Fibroblast of skin of left biceps (primary cell): Measurements from ENCODE around the gene NLN.
"Not testable (repeated sequence)": the region's sequence is repeated elsewhere in the genome, so short reads cannot be mapped to it uniquely, and the experiment has no call there.

ENCODE experiments used
- DNase-seq, 2 experiments: peaks; one replicate each; pipeline ENCODE4 v3.0.0-alpha.2; 2013; ENCODE audit warnings: low read depth in 2 of 2

Gene NLN

DNA sequence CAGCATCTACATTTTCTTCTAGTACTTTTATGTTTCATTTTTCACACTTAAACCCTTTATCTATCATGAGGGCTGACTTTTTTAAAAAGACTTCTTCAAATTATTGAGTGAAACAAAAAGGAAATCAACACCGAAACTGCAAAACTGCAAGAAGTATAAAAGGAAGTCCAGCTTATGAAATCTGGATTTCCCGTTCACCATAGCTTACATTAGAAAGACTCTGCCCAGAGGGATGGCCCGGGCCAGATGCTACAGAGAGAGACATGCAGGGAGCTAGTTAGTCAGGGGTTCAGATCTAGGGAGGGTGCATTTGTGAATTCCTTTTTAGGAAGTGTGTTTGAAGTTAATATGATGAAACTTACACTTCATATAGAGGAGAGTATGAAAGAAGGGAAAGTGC is 10.0 kb downstream of the NLN start:
- not testable (repeated sequence) for DNase-seq

DNA sequence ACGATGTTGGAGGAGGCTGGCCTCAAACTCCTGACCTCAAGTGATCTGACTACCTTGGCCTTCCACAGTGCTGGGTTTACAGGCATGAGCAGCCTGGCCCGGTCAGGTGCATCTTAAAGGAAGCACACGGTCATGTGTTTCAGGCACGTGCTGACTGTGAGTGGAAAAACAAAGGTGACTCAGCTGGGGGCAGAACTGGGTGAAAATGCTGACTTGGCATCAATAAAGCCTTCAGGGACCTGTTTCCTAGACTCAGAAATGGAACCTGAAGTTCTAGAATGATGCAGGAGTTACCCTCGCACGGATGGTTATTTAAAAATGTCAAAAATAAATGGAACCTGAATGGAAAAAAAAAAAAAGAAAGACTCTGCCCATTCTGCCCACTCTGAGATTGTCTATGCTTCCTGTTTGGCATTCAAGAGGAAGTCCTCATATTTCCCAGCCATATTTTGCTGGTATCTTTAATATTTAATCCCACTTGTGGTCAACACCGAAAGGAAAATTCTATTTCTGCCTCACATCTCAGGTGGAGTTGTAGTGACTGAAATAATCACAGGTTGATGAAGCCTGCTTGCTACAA is 12.3 kb downstream of the NLN start:
- not testable (repeated sequence) for DNase-seq

DNA sequence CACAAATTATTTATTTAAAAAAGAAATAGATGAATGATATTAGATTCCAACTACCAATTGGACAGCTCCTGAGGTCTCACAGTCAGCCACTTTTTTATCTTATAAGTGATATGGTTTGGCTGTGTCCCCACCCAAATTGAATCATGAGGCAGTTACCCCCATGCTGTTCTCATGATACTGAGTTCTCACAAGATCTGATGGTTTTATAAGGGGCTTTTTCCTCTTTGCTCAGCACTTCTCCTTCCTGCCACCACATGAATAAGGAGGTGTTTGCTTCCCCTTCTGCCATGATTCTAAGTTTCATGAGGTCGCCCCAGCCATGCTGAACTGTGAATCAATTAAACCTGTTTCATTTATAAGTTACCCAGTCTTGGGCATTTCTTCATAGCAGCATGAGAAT is 12.9 kb downstream of the NLN start:
- DNase-seq, result no peak

DNA sequence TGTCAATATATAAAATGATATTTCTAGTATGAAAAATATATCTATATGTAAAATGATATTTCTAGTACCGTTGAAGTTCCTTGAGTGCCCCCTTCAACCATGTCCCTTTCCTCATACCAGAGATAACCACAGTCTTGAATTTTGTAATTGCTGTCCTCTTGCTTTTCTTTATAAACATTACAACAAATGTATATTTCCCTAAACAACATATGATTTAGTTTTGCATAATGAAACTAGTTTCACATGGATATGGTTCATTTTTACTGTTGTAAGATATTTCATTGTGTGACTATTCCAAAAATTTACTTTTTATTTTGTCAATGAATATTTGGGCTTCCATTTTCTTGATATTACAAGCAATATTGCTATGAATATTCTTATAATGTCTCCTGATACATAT is 14.0 kb downstream of the NLN start:
- no peak for DNase-seq

DNA sequence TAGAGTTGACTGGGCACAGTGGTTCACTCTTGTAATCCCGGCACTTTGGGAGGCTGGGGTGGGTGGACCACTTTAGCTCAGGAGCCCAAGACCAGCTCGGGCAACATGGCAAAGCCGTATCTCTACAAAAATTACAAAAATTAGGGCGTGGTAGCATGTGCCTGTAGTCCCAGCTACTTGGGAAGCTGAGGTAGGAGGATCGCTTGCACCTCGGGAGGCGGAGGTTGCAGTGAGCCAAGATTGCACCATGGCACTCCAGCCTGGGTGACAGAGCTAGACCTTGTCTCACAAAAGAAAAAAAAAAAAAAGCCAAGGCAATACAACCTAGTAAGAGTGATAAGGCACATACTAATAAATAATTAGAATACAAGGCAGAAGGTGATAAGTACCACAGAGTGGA is 15.8 kb downstream of the NLN start:
- no peak for DNase-seq

DNA sequence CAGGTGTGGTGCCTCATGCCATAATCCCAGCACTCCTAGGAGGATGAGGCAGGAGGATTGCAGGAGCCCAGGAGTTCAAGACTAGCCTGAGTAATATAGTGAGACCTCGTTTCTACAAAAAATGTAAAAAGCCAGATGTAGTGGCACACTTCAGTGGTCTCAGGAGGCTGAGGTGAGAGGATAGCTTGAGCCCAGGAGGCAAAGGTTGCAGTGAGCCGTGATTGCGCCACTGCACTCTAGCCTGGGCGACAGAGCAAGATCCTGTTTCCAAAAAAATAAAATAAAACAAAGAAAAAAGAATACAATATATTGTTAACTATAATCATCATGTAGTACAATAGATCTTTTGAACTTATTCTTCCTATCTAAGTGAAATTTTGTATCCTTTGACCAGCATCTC is 16.3 kb downstream of the NLN start:
- no peak for DNase-seq

DNA sequence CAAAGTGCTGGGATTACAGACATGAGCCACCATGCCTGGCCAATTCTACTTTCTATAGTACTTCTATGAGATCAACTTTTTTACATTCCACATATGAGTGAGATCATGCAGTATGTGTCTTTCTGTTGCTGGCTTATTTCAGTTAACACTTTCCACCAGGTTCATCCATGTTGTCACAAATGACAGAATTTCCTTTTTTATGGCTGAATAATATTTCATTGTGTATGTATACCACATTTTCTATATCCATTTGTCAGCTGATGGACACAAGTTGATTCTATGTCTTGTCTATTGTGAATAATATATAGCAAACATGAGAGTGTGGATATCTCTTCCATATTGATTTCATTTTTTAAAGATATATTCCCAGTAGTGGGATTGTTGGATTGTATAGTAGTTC is 17.2 kb downstream of the NLN start:
- no peak for DNase-seq

DNA sequence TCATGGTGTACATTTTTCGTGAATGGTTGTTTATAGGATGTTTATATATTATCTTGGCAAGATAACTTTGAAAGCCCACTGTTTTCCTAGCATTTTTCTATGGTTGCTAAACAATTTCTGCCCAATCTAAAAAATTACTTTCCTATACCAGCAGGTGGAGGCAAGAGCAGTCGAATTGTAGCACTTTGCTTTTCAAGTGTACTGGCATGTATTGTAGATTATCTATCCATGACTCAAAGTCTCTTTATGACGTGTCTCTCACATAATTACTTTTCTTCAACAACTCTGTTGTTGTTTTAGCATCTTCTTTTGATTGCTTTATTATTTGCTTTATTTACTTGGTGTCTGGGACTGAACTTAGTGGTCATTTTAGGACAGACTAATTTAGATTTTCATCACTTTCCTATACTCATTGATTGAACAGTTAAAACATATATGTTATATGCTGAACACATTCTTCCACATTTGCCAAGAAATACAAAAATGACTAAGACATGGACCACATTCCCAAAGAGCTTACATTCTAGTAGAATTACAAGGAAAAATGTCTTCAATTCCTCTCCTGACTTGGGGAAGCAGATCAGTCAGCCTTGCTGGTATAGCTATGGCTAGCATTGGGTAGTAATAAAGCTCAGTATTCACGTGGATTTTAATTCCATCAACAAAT is 20.7 kb downstream of the NLN start:
- peak; percentile 79 to 80 for DNase-seq

DNA sequence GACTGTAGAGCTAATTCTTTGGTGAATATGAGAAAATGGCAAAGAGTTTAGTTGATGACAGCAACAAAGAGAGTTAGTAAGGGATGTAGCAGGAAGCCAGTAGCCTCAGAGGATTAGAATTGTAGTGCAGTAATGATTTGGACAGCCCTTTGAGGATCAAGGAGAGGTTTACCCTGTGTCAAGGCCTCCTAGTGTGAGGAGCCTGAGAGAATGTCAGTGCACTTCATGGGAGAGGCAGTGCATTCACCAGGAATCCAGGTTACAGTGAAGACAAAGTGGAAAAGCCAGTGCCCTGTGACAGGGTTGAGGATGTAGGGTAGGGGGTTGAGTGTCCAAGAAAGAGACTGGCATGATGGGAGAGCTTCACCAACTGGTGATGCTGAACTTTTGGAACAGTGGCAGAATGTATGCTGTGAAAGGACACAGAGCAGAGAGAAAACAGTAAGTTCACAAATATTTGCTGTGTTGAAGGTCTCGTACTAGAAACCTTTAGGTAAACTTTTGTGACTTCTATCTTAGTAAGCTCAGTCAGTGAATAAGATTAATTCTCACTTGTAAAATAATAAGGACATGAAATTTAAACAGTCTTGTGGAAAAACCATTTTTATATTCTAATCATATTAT is 27.3 kb downstream of the NLN start:
- DNase-seq, result no peak

DNA sequence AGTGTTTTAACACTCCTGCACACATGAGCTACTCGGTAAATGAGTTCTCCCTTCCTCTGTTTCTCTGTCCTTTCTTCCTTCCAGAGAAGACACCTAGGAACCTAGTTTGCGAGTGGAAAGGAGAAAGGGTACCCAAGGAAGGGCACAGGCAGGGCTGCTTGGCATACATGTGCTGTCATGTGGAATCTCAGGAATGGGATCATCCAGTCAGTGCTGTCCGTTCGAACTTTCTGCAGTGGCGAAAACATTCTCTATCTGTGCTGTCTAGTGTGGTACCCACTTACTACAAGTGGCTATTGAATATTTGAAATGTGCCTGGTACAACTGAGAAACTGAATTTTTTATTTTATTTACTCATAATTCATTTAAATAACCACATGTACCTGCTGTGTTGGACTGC is 28.0 kb downstream of the NLN start:
- no peak for DNase-seq

DNA sequence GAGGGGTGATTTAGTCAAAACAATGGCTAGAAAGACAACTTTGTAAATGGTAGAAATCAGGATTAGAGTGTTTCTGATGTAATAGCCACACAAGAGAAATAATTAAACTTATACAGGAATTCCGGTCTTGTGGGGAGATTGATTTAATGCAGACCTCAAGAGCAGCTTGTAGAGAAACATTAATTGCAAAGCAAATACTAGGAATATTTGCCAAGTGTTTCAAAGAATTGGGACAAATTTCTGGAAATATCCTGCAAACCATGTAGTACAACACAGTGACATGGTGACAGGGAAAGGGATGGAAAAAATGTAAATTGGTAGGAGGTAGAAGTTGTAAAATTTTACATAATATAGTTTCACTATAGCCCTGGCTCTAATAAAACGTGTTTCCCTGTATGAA is 28.9 kb downstream of the NLN start:
- DNase-seq, result no peak

DNA sequence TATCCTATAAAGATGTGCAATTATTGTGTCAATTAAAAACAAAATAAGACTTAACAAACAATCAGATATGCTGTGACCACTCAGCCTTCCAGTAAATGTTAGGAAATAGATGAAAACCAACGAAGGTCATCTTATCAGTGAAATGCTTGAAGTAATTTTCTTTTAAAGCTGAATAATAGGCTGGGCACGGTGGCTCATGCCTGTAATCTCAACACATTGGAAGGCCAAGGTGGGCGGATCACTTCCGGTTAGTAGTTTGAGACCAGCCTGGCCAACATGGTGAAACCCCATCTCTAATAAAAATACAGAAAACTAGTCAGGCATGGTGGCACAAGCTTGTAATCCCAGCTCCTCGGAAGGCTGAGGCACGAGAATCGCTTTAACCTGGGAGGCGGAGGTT is 31.2 kb downstream of the NLN start:
- no peak for DNase-seq

DNA sequence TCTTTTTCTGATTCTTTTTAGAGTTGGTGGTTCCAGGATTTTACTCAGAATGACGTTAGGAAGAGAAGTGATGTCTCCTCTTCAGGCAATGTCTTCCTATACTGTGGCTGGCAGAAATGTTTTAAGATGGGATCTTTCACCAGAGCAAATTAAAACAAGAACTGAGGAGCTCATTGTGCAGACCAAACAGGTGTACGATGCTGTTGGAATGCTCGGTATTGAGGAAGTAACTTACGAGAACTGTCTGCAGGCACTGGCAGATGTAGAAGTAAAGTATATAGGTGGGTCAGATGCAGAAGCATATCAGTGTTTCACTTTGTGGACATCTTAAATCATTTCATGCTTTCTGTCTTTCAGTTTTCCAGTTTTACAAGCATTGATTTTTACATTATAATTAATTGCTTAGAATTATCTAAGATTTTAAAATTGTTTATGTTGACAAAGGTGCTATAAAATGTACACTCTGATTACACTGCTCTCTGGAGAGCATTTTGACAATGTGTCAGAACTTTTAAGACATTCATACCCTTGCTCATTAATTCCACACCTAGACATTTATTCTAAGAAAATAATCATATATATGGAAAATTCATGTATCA is 36.6 kb downstream of the NLN start:
- no peak for DNase-seq

DNA sequence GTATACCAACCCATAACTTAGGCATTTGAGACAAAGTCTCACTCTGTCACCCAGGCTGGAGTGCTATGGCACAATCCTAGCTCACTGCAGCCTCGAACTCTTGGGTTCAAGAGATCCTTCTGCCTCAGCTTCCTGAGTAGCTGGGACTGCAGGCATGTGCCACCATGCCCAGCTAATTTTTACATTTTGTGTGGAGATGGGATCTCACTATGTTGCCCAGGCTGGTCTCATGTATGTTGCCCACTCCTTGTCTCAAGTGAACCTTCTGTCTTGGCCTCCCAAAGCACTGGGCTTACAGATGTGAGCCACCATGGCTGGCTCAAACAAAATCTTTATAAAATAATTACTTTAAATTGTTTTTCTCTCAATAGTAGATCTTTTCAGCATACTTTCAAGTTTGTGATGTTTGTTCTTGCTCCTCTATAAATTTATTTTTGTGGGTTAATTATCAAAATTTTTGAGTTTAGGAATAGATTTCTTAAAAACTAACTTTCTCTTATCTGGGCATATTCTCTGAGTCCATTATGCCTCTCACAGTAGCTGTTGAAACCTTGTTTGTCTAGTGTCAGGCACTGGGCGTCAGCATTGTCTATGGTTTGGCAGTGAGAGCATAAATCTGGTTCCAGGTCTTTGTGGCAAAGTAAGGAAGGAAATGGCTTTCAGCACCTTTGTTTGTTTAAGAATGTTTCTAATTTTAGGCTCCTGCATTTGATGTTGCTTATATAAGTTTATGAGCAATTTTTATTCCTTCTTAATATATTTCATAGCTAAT is 38.7 kb downstream of the NLN start:
- peak; percentile 29 to 35 for DNase-seq

DNA sequence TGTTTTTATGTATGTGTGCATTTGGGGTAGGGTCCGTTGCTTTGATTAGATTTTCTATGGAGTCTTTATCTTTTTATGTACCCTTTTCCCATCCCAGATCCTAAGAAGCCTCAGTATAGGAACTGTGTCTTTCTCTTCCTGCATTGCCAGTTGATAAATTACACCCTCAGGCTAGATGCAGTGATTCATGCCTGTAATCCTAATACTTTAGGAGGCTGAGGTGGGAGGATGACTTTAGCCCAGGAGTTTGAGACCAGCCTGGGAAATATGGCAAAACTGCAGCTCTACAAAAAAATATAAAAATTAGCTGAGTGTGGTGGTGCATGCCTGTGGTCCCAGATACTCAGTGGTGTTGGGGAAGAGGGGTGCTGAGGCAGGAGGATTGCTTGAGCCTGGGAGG is 40.2 kb downstream of the NLN start:
- no peak for DNase-seq

DNA sequence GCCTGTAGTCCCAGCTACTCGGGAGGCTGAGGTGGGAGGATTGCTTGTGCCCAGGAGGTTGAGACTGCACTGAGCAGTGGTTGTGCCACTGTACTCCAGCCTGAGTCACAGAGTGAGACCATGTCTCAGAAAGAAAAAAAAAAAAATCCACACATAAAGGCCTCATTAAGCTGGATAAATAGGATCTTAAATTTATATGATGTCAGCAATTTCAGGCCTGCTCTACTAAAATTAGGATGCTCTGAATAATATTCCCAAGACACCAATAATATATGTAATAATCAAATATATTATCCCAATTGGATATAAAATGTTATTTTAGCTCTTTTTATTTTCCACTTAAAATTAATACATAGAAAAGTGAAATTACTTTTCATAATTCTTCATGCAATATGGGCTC is 43.6 kb downstream of the NLN start:
- no peak for DNase-seq

DNA sequence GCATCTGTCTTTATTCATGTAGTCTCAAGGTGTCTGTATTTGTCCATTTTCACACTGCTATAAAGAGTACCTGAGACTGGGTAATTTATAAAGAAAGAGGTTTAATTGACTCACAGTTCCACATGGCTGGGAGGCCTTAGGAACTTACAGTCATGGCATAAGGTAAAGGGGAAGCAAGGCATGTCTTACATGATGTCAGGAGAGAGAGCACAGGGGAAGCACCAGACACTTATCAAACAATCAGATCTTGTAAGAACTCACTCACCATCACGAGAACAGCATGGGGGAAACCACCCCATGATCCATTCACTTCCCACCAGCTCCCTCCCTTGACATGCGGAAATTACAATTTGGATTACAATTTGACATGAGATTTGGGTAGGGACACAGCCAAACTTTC is 44.2 kb downstream of the NLN start:
- DNase-seq, result no peak

DNA sequence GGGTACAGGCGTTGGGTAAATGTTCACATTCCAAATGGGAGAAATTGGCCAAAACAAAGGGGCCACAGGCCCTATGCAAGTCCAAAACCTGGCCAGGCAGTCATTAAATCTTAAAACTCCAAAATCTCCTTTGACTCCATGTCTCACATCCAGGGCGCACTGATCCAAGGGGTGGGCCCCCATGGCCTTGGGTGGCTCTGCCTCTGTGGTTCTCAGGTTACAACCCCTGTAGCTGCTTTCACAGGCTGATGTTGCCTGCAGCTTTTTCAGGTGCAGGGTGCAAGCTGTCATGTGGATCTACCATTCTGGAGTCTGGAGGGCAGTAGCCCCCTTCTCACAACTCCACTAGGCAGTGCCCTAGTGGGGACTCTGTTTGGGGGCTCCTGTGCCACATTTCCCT is 44.8 kb downstream of the NLN start:
- DNase-seq, result no peak

DNA sequence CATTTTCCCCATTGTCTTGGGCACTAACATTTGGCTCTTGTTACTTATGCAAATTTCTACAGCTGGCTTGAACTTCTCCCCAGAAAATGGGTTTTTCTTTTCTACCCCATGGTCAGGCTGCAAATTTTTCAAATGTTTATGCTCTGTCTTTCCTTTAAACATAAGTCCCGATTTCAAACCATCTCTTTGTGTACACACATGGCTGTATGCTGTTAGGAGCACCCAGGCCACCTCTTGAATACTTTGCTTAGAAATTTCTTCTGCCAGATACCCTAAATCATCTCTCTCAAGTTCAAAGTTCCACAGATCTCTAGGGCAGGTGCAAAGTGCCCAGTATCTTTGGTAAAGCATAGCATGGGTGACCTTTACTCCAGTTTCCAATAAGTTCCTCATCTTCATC is 45.6 kb downstream of the NLN start:
- DNase-seq, result no peak

DNA sequence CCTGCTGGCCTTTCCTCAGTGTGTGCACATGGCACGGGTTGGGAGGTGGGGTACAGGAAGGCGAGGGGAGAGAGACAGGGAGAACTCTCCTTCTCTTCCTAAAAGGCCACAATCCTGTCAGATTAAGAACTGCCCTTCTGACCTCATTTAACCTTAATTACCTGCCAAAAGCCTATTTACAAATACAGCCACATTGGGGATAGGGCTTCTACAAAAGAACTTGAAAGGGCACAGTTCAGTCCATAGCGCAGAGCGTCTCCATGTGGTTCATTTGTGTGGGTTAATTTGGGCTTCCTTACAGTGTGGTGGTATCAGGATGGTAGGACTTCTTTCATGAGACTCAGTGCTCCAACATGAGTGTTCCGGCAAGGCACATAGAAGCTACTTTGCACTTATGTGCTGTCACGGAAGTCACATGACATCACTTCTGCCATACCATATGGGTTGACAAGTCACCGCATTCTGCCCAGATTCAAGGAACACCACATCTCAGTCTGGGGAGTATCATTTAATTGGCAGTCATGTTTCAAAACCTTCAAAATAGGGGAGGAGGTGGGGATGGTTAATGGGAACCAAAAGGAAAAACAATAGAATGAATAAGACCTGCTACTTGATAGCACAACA is 46.8 kb downstream of the NLN start:
- no peak for DNase-seq

DNA sequence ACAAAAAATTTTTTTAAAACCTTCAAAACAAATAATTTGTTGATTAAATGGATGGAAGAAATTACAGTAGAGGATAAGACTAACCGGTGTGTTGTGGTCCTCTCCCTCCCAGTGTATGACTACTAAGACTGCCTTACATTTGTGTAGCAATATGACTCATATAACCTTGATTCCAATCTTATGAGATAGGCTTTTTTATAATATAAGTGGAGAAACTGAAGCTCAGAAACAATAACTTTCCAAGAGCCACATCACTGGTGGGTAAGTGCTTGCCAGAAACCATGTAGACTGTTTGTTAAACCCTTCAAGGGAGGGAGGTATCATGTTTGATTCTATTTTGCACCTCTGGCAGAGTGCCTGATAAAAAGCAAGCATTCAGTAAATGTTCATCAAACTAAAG is 47.5 kb downstream of the NLN start:
- peak; percentile 75 to 81 for DNase-seq

DNA sequence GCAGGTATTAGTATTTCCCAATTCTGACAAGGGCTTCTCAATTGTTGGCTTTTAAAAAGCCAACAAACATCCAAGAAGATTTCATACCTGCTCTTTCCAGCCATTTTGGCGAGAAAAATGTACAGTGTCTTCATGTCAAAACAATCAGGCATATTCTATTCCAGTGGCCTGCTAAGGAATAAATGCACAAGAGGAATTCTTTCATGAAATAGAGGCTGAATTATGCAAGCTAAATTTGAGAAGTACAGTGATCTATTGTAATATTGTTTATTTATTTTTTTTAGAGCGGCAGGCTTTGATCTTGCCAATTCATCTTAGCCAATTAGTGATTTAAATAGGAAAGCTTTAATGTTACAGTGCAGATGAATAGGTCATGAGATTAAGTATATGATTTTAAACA is 49.3 kb downstream of the NLN start:
- no peak for DNase-seq
